ENCODE data around the gene MBNL2.

The MBNL2 gene

DNA sequence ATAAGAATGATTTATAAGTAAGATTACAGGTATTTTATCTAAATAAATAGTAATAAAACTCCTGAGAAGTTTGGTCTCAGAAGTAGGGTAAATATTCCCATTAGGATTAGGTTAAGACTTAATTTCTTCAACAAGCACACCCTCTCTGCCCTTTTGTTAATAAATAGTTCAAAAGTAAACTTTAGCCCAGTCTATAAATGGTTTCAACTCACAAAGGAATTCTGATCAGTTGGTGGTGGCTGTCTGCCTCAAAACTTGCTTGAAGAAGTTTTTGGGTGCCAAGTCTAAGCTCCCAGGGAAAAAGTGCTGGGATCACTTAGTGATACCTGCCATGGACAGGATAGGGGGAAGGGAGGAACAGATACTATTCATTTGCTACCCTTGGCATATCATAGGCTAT, 22.9 kb downstream of the MBNL2 start:
- no peak for DNase-seq (ENCODE audit: low read depth)
- no peak overlapping the region for H3K4me3 ChIP-seq (ENCODE audit: control insufficient read depth, low read depth, low read length)
- TF ChIP-seq, protein P1, sequence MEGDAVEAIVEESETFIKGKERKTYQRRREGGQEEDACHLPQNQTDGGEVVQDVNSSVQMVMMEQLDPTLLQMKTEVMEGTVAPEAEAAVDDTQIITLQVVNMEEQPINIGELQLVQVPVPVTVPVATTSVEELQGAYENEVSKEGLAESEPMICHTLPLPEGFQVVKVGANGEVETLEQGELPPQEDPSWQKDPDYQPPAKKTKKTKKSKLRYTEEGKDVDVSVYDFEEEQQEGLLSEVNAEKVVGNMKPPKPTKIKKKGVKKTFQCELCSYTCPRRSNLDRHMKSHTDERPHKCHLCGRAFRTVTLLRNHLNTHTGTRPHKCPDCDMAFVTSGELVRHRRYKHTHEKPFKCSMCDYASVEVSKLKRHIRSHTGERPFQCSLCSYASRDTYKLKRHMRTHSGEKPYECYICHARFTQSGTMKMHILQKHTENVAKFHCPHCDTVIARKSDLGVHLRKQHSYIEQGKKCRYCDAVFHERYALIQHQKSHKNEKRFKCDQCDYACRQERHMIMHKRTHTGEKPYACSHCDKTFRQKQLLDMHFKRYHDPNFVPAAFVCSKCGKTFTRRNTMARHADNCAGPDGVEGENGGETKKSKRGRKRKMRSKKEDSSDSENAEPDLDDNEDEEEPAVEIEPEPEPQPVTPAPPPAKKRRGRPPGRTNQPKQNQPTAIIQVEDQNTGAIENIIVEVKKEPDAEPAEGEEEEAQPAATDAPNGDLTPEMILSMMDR (IDR thresholded peaks at IDR 0.05; ENCODE audit: control insufficient read depth, insufficient read depth, low read depth, low read length, missing control alignments), result no peak

GRCh38 chr13:97246596-97247158, 24.5 kb downstream of the MBNL2 start:
- no peak overlapping the region for H3K4me3 ChIP-seq (ENCODE audit: control insufficient read depth, low read depth, low read length)
- TF ChIP-seq, protein P1 (IDR thresholded peaks at IDR 0.05; ENCODE audit: control insufficient read depth, insufficient read depth, low read depth, low read length, missing control alignments), result no peak
- no peak for DNase-seq (ENCODE audit: low read depth)

DNA sequence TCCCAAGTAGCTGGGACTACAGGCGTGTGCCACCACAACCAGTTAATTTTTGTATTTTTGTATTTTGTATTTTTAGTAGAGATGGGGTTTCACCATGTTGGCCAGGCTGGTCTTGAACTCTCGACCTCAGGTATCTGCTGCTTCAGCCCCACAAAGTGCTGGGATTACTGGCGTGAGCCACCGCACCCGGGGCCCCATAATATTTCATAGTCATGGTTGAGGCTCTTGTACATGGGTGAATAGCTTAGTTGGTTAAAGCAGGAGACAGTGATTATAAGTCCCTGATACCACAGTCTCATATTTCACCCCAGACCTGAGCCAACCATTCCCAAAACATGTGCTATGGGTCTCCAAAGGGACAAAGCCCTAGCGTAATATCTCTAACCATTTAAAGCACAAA, 26.1 kb downstream of the MBNL2 start:
- TF ChIP-seq, protein P1 (IDR thresholded peaks at IDR 0.05; ENCODE audit: control insufficient read depth, insufficient read depth, low read depth, low read length, missing control alignments), result no peak
- no peak overlapping the region for H3K4me3 ChIP-seq (ENCODE audit: control insufficient read depth, low read depth, low read length)
- no peak for DNase-seq (ENCODE audit: low read depth)

DNA sequence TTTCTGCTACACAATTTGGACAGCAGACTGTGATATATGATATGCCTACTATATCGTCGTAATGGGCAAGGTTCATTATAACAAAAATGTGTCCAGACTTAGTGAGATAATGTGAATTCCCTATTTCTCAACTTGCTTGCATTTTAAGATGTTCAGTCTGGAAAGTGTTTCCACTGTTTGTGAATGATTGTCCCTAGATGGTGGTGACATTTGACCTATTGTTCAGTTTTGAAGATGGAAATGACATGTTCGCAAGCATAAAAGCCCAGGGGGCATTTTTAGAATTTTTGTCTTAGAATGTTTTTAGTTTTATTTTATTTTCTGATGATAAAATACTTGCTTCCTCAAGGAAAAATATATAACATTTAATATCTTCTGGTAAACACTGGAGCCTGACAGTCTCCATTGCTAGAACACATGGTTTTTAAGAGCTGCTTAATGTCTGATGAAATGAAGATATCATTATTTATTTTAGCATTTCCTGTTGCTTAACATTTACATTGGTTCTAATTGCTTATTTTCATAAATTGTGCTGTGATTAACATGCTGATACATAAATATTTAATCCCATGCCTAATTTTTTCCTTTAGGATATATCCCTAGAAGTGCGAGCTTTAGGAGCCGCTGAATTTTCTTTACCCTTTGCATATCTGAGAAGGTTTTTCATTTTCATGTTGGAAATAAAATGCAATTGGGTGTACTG, 27.1 kb downstream of the MBNL2 start:
- DNase-seq (ENCODE audit: low read depth), result no peak
- H3K4me3 ChIP-seq (ENCODE audit: control insufficient read depth, low read depth, low read length), result no peak overlapping the region
- TF ChIP-seq, protein P1 (IDR thresholded peaks at IDR 0.05; ENCODE audit: control insufficient read depth, insufficient read depth, low read depth, low read length, missing control alignments), result no peak

DNA sequence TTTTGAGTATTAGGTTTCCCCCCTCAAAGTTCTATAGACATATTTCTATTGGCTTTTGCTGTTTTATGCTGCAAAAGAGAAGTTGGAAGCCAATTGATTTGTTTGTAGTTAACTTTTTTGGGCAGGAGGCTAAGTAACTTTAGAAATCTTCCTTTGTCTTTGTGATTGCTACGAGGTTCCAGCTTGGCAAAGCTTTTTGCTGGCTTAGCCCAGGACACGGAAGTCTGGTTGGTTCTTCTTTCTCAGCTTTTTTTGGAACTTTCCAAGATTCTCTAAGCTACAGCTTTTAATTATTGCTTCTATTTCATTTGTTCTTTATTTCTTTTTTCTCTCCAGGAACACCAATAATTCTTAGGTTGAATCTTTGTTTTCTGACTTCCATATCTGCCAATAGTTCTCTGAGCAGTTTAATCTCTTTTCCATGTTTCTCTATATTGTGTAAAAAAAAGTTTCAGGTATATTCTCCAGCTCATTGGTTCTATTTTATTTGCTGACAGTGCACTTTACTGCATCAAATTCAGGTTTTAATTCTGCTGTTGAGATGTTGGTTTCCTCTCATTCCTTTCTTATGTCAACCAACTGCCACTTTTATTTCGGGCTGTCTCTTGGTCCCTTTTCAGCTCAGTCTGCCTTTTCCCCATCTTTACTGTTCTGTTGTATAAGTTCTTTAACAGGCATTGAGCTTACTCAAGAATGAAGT, 27.8 kb downstream of the MBNL2 start:
- H3K4me3 ChIP-seq (ENCODE audit: control insufficient read depth, low read depth, low read length), result no peak overlapping the region
- DNase-seq (ENCODE audit: low read depth), result no peak
- TF ChIP-seq, protein P1 (IDR thresholded peaks at IDR 0.05; ENCODE audit: control insufficient read depth, insufficient read depth, low read depth, low read length, missing control alignments), result no peak

DNA sequence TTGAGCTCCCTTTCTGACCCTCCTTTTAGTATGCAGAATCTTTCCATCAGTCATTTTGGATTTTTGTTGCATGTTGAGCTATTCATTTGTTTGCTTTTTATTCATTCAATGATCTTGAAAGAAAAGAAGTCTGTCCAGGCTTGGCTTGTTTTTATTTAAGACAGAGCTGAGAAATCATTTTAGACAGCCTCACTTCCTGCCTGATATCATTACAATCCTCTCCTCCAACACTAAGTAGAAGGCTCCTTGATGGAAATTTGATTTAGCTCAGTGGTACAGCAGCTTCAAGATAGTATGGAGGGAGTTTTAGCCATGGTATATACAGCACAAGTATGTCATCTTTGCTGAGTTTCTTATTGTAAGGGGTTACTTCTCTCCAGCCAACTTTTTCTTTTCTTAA, 28.4 kb downstream of the MBNL2 start:
- no peak overlapping the region for H3K4me3 ChIP-seq (ENCODE audit: control insufficient read depth, low read depth, low read length)
- no peak for DNase-seq (ENCODE audit: low read depth)
- TF ChIP-seq, protein P1 (IDR thresholded peaks at IDR 0.05; ENCODE audit: control insufficient read depth, insufficient read depth, low read depth, low read length, missing control alignments), result no peak
